ENCODE data around the gene EDDM3A.

EDDM3A gene

GRCh38 chr14:20790464-20791116 is 44.9 kb downstream of the EDDM3A start:
- Histone ChIP-seq H3K27me3 (ENCODE audit: control insufficient read depth in 1 of 2, insufficient read depth in 2 of 2, low read length in 2 of 2) (no peaks in the 10 kb centered on the region), H3K36me3 (ENCODE audit: insufficient read depth, low read length) (no peaks in the 10 kb centered on the region), H3K4me3 (ENCODE audit: low read depth in 1 of 2, low read length in 2 of 2) (no peak overlapping the region), H3K27ac (ENCODE audit: low read depth, low read length) (no peak overlapping the region), H3K9me3 (ENCODE audit: low read length) (no peaks in the 10 kb centered on the region), H3K9ac (ENCODE audit: low read length) (no peak overlapping the region), H3K4me1 (ENCODE audit: insufficient read depth, low read length) (no peaks in the 10 kb centered on the region)

- Histone ChIP-seq H3K27ac (ENCODE audit: low read depth, low read length) (no peak overlapping the region), H3K4me1 (ENCODE audit: insufficient read depth, low read length) (no peaks in the 10 kb centered on the region), H3K4me3 (ENCODE audit: low read depth in 1 of 2, low read length in 2 of 2) (no peak overlapping the region), H3K9me3 (ENCODE audit: low read length) (no peaks in the 10 kb centered on the region), H3K36me3 (ENCODE audit: insufficient read depth, low read length) (no peaks in the 10 kb centered on the region), H3K27me3 (ENCODE audit: control insufficient read depth in 1 of 2, insufficient read depth in 2 of 2, low read length in 2 of 2) (no peaks in the 10 kb centered on the region), H3K9ac (ENCODE audit: low read length) (no peak overlapping the region)
These were observed 45.5 kb downstream of the EDDM3A start for GRCh38 chr14:20791187-20791586.

- no peaks in the 10 kb centered on the region for H3K27me3 ChIP-seq (ENCODE audit: control insufficient read depth in 1 of 2, insufficient read depth in 2 of 2, low read length in 2 of 2)
- no peaks in the 10 kb centered on the region for H3K36me3 ChIP-seq (ENCODE audit: insufficient read depth, low read length)
- no peak overlapping the region for H3K4me3 ChIP-seq (ENCODE audit: low read depth in 1 of 2, low read length in 2 of 2)
- H3K9ac ChIP-seq (ENCODE audit: low read length), result no peak overlapping the region
- H3K9me3 ChIP-seq (ENCODE audit: low read length), result no peaks in the 10 kb centered on the region
- H3K27ac ChIP-seq (ENCODE audit: low read depth, low read length), result no peak overlapping the region
- no peaks in the 10 kb centered on the region for H3K4me1 ChIP-seq (ENCODE audit: insufficient read depth, low read length)
These were observed 45.9 kb downstream of the EDDM3A start for GRCh38 chr14:20791597-20791996.

GRCh38 chr14:20792556-20792955 is 46.9 kb downstream of the EDDM3A start:
- Histone ChIP-seq H3K27ac (ENCODE audit: low read depth, low read length) (no peak overlapping the region), H3K4me3 (ENCODE audit: low read depth in 1 of 2, low read length in 2 of 2) (no peak overlapping the region), H3K9me3 (ENCODE audit: low read length) (no peaks in the 10 kb centered on the region), H3K27me3 (ENCODE audit: control insufficient read depth in 1 of 2, insufficient read depth in 2 of 2, low read length in 2 of 2) (no peaks in the 10 kb centered on the region), H3K9ac (ENCODE audit: low read length) (no peak overlapping the region), H3K36me3 (ENCODE audit: insufficient read depth, low read length) (no peaks in the 10 kb centered on the region), H3K4me1 (ENCODE audit: insufficient read depth, low read length) (no peaks in the 10 kb centered on the region)

GRCh38 chr14:20794644-20795369 is 49.1 kb downstream of the EDDM3A start:
- Histone ChIP-seq H3K27ac (ENCODE audit: low read depth, low read length) (no peak overlapping the region), H3K4me3 (ENCODE audit: low read depth in 1 of 2, low read length in 2 of 2) (no peak overlapping the region), H3K36me3 (ENCODE audit: insufficient read depth, low read length) (no peaks in the 10 kb centered on the region), H3K9ac (ENCODE audit: low read length) (no peak overlapping the region), H3K9me3 (ENCODE audit: low read length) (no peaks in the 10 kb centered on the region), H3K4me1 (ENCODE audit: insufficient read depth, low read length) (no peaks in the 10 kb centered on the region), H3K27me3 (ENCODE audit: control insufficient read depth in 1 of 2, insufficient read depth in 2 of 2, low read length in 2 of 2) (no peaks in the 10 kb centered on the region)

- no peaks in the 10 kb centered on the region for H3K9me3 ChIP-seq (ENCODE audit: low read length)
- H3K27me3 ChIP-seq (ENCODE audit: control insufficient read depth in 1 of 2, insufficient read depth in 2 of 2, low read length in 2 of 2), result no peaks in the 10 kb centered on the region
- H3K36me3 ChIP-seq (ENCODE audit: insufficient read depth, low read length), result no peaks in the 10 kb centered on the region
- no peaks in the 10 kb centered on the region for H3K4me1 ChIP-seq (ENCODE audit: insufficient read depth, low read length)
- H3K27ac ChIP-seq (ENCODE audit: low read depth, low read length), result no peak overlapping the region
- no peak overlapping the region for H3K4me3 ChIP-seq (ENCODE audit: low read depth in 1 of 2, low read length in 2 of 2)
- no peak overlapping the region for H3K9ac ChIP-seq (ENCODE audit: low read length)
These were observed 51.5 kb downstream of the EDDM3A start for GRCh38 chr14:20797164-20797563.
